Stromal cell of bone marrow (primary cell): ENCODE data around the gene CCNO.

Experiments
- DNase-seq: peaks from one replicate; pipeline ENCODE4 v3.0.0-alpha.2; 2012; ENCODE audit warnings: low read depth

CCNO gene

GRCh38 chr5:55222985-55223811, 10.2 kb downstream of the CCNO start:
- no peak for DNase-seq

- DNase-seq, result no peak
Observed at GRCh38 chr5:55222092-55222984, 11.1 kb downstream of the CCNO start.

GRCh38 chr5:55220433-55221185, 12.8 kb downstream of the CCNO start:
- DNase-seq, result no peak

GRCh38 chr5:55219770-55220169, 13.6 kb downstream of the CCNO start:
- DNase-seq, result no peak

- DNase-seq, result no peak
Observed at GRCh38 chr5:55218967-55219366, 14.4 kb downstream of the CCNO start.

- DNase-seq, result no peak
Observed at GRCh38 chr5:55211184-55211874, 22.1 kb downstream of the CCNO start.

GRCh38 chr5:55205001-55205400, 28.4 kb downstream of the CCNO start:
- no peak for DNase-seq

- no peak for DNase-seq
Observed at GRCh38 chr5:55191165-55191564, 42.2 kb downstream of the CCNO start.

- DNase-seq, result no peak
Observed at GRCh38 chr5:55188656-55189540, 44.5 kb downstream of the CCNO start.

GRCh38 chr5:55187370-55187769, 46.0 kb downstream of the CCNO start:
- no peak for DNase-seq
